Adrenal gland (tissue), 5 donors: ENCODE measurements around the gene CXXC1.

ENCODE experiments used
- POLR2A ChIP-seq, 2 donors: fragments of 450-650 bp; IDR thresholded peaks; one replicate each; pipeline ENCODE4 v1.6.1; 2017; ENCODE audit warnings: antibody characterized with exemption in 2 of 2, mild to moderate bottlenecking in 2 of 2, moderate library complexity in 1 of 2
- TF ChIP-seq, protein P1 (sequence below), 6 experiments: fragments of 450-650 bp in 4 of 6; fragments of 200-600 bp in 2 of 6; sonication (generic) in 1 of 6; IDR thresholded peaks; 1 replicate in 5 of 6; 2 replicates in 1 of 6; pipeline versions ENCODE4 v1.5.1 to v1.8.0; 2016 to 2021; ENCODE audit warnings: antibody characterized with exemption in 6 of 6, mild to moderate bottlenecking in 2 of 6, moderate library complexity in 1 of 6
- donor health status: DM: no; HTN: no; CAD: no.

DNA sequence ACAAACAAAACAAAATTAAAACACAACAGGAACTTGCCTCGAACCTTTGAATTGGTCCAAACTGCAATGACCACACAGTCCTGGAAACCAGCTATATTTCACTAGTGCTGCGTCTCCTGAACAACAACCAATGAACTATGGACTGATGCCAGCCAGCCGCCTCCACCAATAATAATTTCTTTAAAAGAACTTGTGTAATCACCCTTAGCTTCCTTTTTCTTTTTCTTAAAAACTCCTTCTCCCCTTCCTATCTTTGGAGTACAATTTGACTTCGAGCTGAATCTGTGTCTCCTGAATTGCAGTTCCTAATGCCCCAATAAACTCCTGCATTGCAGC lies 1.6 kb upstream of the CXXC1 start:
- TF ChIP-seq, protein P1, sequence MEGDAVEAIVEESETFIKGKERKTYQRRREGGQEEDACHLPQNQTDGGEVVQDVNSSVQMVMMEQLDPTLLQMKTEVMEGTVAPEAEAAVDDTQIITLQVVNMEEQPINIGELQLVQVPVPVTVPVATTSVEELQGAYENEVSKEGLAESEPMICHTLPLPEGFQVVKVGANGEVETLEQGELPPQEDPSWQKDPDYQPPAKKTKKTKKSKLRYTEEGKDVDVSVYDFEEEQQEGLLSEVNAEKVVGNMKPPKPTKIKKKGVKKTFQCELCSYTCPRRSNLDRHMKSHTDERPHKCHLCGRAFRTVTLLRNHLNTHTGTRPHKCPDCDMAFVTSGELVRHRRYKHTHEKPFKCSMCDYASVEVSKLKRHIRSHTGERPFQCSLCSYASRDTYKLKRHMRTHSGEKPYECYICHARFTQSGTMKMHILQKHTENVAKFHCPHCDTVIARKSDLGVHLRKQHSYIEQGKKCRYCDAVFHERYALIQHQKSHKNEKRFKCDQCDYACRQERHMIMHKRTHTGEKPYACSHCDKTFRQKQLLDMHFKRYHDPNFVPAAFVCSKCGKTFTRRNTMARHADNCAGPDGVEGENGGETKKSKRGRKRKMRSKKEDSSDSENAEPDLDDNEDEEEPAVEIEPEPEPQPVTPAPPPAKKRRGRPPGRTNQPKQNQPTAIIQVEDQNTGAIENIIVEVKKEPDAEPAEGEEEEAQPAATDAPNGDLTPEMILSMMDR (IDR thresholded peaks at IDR 0.05) = no peak
- no peak for TF ChIP-seq POLR2A (IDR thresholded peaks at IDR 0.05)
